ENCODE results near the gene TMEM233.

TMEM233 gene

GRCh38 chr12:119593578-119594398 is at the start of gene TMEM233:
Gene TMEM233 (plus strand): TSS chr12:119593774. CDS start chr12:119593849, 75 bp downstream.
- DNase-seq: no peak

DNA sequence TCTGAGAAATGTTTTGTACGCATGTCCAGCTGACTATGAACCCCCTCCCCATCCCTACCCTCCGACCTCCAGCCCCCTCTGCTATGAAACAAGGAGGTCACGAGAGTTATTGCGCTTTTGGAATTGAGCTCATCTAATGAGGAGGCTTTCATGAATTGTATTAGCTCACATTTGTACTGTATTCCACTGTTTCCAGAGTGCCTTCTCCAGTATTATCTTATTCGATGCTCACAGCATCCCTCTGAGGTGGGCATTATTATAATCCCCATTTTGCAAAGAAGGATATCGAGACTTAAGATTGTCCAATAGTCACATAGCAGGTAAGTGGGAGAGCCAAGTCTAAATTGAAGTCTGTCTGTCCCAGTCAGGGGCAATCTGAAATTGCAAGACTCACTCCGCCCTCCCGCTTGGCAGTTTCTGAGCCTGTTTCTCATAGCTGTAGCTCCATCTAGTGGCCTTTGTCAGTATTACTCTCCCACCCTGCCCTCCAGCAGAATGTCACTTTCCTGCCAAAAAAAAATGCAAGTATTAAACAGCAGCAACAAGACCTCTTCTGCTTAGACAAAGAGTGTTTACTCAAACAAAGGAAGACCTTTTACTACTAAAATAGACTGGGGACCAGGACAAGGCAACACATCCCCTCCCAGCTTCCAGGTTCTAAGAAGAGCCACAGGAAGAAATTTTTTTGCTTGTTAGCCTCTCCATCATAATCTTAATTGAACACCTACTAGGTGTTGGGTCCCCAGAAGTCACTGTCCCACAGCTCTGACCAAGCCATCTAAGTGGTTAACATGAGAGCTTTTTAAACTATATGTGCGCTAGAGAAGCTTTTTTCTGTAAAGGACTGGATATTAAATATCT is 48.6 kb upstream of the TMEM233 start:
- peak; percentile 36 to 49 for DNase-seq

DNA sequence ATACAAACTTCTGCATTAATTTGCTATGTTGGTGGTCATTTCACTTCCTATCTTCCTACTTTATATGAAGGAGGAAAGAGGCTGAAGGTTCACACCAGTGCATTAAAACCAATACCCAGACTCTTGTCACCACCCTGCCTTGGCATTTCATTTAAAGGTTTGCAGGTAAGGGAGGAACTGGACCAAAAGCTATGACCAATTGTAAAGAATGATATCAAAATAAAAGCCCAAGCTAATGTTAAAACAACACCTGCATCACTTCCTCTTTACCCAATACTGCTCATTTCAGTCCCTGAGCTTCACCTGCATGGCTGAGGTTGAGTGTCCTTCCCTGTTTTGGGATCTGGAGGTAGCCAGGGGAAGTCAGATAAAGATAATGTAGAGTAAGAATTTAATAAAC is 47.2 kb upstream of the TMEM233 start:
- no peak for DNase-seq

DNA sequence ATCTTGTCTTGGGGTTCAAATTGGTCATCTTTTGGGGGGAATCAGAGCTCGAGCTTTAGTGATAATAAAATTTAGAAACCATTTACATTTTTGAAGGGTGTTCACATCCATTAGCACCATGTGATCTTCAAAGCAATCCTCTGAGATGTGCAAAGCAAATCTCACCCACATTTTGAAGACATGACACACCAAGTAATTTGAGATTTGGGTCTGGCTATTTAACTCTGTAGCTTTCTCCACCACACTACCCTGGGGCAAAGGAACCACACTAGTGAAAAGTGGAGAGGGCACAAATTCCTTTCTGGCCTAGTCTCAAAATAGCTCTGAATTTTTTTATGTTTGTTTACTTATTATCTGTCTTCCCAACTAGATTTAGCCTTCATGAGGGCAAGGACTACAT is 46.6 kb upstream of the TMEM233 start:
- no peak for DNase-seq

- DNase-seq: no peak
These were observed 36.7 kb upstream of the TMEM233 start for GRCh38 chr12:119556854-119557253.

- DNase-seq: no peak
These were observed 28.2 kb upstream of the TMEM233 start for GRCh38 chr12:119565404-119565803.

GRCh38 chr12:119570771-119571170 is 22.8 kb upstream of the TMEM233 start:
- no peak for DNase-seq

DNA sequence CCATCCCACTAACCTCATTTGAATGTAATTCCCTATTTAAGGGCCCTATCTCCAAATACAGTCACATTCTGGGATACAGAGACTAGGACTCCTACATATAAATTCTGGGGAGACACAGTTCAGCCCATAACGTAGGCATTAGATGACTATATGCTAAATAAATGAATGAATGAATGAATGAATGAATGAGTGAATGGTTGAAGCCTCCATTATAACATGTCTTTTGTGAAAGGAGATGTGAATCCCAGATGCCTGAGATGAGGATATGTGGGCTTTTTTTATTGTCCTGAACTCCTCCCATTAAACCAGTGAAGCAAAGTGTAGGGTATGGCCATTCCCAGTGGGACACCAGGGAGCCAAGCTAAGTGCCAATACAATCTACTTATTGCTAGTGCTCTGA is 20.5 kb upstream of the TMEM233 start:
- no peak for DNase-seq

GRCh38 chr12:119574255-119574654 is 19.3 kb upstream of the TMEM233 start:
- DNase-seq: no peak

DNA sequence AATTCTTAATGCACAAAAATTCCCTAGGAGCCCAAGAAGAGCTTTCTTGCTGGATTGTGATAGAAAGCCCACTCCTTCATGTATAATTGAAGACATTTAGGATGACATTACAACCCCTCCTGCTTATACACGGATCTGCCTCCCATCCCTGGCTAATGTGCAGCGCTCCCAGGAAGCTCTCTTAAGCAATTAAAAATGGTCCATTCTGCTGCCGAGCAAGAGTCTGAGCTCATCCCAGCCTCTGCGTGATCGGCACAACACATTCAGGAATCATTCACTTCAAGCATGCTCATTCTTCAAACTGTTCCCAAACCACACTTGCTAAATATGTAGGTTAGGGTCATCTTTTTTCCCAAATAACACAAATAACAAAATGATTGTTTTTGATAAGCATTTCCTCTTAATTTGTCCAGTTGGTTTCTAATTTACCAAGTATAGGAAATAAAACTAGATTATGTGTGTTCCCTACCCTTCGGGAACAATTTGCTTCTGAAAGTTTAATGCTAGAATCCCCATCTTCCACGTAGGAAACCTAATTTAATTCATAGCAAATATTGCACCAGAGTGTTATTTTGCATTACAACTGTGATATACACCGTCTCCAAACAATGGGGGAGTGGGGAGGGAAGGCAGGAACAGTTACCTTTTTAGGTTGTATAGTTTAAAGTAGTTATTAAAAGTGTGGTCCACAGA is 17.3 kb upstream of the TMEM233 start:
- DNase-seq: no peak

- DNase-seq: no peak
These were observed 16.7 kb upstream of the TMEM233 start for GRCh38 chr12:119576915-119577314.

DNA sequence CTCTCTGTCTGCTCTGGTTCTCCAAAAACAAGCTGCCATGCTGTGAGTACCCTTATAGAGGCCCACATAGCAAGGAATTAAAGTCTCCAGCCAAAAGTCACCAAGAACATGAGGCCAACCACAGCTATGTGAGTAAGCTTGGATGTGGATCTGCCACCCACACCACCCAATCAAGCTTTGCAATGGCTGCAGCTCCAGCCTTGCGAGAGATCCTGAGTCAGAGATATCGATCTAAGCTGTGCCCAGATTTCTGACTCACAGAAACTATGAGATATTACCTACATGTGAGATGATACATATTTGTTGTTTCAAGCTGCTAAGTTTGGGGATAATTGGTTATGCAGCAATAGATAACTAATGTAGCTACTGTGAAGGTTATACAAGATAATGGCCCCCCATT is 15.5 kb upstream of the TMEM233 start:
- no peak for DNase-seq

GRCh38 chr12:119589097-119589496 is 4.5 kb upstream of the TMEM233 start:
- DNase-seq: no peak

DNA sequence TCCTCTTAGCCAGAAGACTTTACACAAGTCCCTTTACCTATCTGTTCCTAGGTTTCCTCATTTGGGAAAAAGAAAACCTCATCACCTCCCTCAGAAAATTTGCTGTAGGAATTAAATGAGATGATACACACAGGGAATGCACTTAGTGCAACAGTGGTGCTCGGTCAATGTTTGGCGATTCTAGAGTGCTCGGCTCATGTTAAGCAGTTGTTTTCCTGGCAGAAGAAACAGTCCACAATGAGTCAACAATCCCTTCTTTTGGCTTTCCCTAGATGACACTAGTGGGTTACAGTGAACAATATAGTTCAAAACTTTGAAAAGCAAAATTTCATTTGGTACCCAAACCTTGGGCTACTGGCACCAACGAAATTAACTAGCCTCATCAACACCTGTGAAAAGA is 3.9 kb upstream of the TMEM233 start:
- no peak for DNase-seq

DNA sequence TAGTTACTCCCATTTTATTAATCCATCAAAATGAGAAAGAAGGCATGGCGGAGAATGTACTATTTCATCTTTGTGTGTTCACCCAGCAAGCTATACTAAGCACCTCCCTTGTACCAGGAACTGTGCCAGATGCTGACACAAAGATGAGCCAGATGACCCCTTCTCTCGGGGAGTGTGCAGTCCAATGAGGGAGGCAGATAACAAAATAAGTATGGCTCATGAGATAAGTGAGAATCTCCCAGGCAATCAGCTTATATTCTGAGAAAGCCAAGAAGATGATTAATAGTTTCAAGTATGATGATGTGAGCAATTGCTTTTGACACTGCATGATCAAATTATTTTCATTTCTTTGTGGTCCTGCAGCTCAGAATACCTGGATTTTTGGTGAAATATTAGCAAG is 1.3 kb upstream of the TMEM233 start:
- no peak for DNase-seq

DNA sequence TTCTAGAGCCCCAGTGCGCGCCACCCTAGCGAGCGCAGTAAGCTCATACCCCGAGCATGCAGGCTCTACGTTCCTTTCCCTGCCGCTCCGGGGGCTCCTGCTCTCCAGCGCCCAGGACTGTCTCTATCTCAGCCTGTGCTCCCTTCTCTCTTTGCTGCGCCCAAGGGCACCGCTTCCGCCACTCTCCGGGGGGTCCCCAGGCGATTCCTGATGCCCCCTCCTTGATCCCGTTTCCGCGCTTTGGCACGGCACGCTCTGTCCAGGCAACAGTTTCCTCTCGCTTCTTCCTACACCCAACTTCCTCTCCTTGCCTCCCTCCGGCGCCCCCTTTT is 791 bp downstream of the TMEM233 start:
- DNase-seq: no peak

GRCh38 chr12:119594772-119595445 is 1.3 kb downstream of the TMEM233 start:
- no peak for DNase-seq

- DNase-seq: no peak
These were observed 4.6 kb downstream of the TMEM233 start for GRCh38 chr12:119598159-119598558.

- DNase-seq: no peak
These were observed 8.5 kb downstream of the TMEM233 start for GRCh38 chr12:119601877-119602733.

DNA sequence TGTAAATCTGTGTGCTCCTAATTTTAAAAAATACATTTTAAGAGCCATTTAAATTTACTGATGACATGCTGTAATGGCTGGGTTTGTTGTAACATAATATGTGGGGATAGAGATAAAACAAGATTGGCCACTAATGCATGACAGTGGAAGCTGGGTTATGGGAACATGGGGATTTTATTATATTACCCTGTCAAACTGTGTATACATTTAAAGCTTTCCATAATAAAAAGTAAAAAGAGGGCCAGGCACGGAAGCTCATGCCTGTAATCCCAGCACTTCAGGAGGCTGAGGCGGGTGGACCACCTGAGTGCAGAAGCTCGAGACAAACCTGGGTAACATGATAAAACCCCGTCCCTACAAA is 9.1 kb downstream of the TMEM233 start:
- no peak for DNase-seq

- no peak for DNase-seq
These were observed 10.2 kb downstream of the TMEM233 start for GRCh38 chr12:119603767-119604166.

GRCh38 chr12:119609358-119609757 is 15.8 kb downstream of the TMEM233 start:
- DNase-seq: no peak

Data from CD4-positive, alpha-beta T cell treated with Interleukin-4 for 1 hour (primary cell).